Endothelial cell of umbilical vein (primary cell): ENCODE data around the gene EDNRB. TPM values are rescaled to one million over a fixed set of nuclear protein-coding genes. Genes with fewer than 3 reads are reported as not detected.

ENCODE experiments used
- BruUV-seq: library from RNA; stranded (reverse); fragments of 400-500 nt; replicated peaks from 2 replicates; lab custom pipeline; 2021; lab: Mats Ljungman, UMichigan
- CTCF ChIA-PET: fragments of 300-600, 350-600 bp; sonication (Branson Sonifier 250); formaldehyde crosslinking; loops from one replicate; lab custom pipeline; 2021; ENCODE audit warnings: antibody characterized with exemption, inconsistent platforms; lab: Charles Lee
- POLR2A ChIA-PET: fragments of 300-600, 350-600 bp; sonication (Branson Sonifier 250); formaldehyde crosslinking; loops from one replicate; lab custom pipeline; 2021; ENCODE audit warnings: antibody characterized with exemption, inconsistent platforms; lab: Charles Lee
- DNase-seq: peaks from one replicate; pipeline ENCODE4 v3.0.0-alpha.2; 2011; ENCODE audit warnings: low read depth, low spot score
- FAIRE-seq: peaks from 2 replicates; lab custom pipeline; 2011; peaks lifted over from hg19 to GRCh38; lab: Jason Lieb, UNC
- H2AFZ ChIP-seq: 2 replicates; pipeline ENCODE4 v1.6.0; 2012; ENCODE audit warnings: low read depth, low read length, control low read depth, inconsistent platforms
- H3K27ac ChIP-seq: 2 replicates; pipeline ENCODE4 v1.5.1; 2011; ENCODE audit warnings: low read depth, mild to moderate bottlenecking, control low read depth, low read length, moderate library complexity; ENCODE audit not compliant: insufficient read depth
- H3K27me3 ChIP-seq, 2 experiments: 2 replicates each; pipeline versions ENCODE4 v1.6.0 to v1.6.1; 2011; ENCODE audit warnings: low read length in 2 of 2, mixed read lengths in 1 of 2; ENCODE audit not compliant: control insufficient read depth in 2 of 2, insufficient read depth in 2 of 2
- H3K36me3 ChIP-seq, 2 experiments: 2 replicates in 1 of 2; 3 replicates in 1 of 2; pipeline ENCODE4 v1.5.1; 2011; ENCODE audit warnings: low read length in 2 of 2, mild to moderate bottlenecking in 1 of 2, moderate library complexity in 1 of 2; ENCODE audit not compliant: control insufficient read depth in 2 of 2, insufficient read depth in 2 of 2; ENCODE audit errors: extremely low read depth in 1 of 2
- H3K4me1 ChIP-seq: 3 replicates; pipeline ENCODE4 v1.5.1; 2011; ENCODE audit warnings: mild to moderate bottlenecking, low read length; ENCODE audit not compliant: control insufficient read depth, insufficient read depth; ENCODE audit errors: extremely low read depth
- H3K4me2 ChIP-seq: 2 replicates; pipeline ENCODE4 v1.6.1; 2011; ENCODE audit warnings: low read length, control low read depth, mixed read lengths; ENCODE audit not compliant: insufficient read depth
- H3K4me3 ChIP-seq, 3 experiments: fragments of 200-600 bp in 1 of 3; sonication (generic), shearing (Covaris generic) in 1 of 3; replicated peaks in 1 of 3; 2 replicates each; pipeline ENCODE4 v1.5.1; 2011 to 2016; ENCODE audit warnings: control low read depth in 3 of 3, low read length in 3 of 3, mild to moderate bottlenecking in 2 of 3, inconsistent platforms in 1 of 3, low read depth in 1 of 3, moderate library complexity in 1 of 3; ENCODE audit not compliant: insufficient read depth in 1 of 3
- H3K79me2 ChIP-seq: 2 replicates; pipeline ENCODE4 v1.6.0; 2012; ENCODE audit warnings: low read length, inconsistent platforms; ENCODE audit not compliant: control insufficient read depth, insufficient read depth
- H3K9ac ChIP-seq: replicated peaks from 2 replicates; pipeline ENCODE3; 2011; ENCODE audit warnings: low read length, control low read depth; ENCODE audit not compliant: insufficient read depth; ENCODE audit errors: extremely low read depth
- H3K9me1 ChIP-seq: replicated peaks from 3 replicates; pipeline ENCODE4 v1.6.0; 2011; ENCODE audit warnings: mild to moderate bottlenecking, low read length; ENCODE audit not compliant: control insufficient read depth, insufficient read depth; ENCODE audit errors: extremely low read depth
- H3K9me3 ChIP-seq: replicated peaks from 2 replicates; pipeline ENCODE4 v1.5.1; 2012; ENCODE audit warnings: low read length, inconsistent platforms; ENCODE audit not compliant: control insufficient read depth, insufficient read depth
- H4K20me1 ChIP-seq: replicated peaks from 2 replicates; pipeline ENCODE3; 2011; ENCODE audit warnings: mild to moderate bottlenecking, low read length; ENCODE audit not compliant: control insufficient read depth, insufficient read depth; ENCODE audit errors: extremely low read depth
- CTCF ChIP-seq, 2 donors: IDR thresholded peaks; 1 replicate in 1 of 2; 2 replicates in 1 of 2; pipeline ENCODE4 v1.5.1; 2011; ENCODE audit warnings: low read length in 2 of 2, mild to moderate bottlenecking in 2 of 2, moderate library complexity in 2 of 2, control low read depth in 1 of 2, inconsistent platforms in 1 of 2, low read depth in 1 of 2; ENCODE audit not compliant: insufficient read depth in 1 of 2; ENCODE audit errors: extremely low read depth in 1 of 2
- EZH2 ChIP-seq: IDR thresholded peaks from 2 replicates; pipeline ENCODE4 v1.6.1; 2012; ENCODE audit warnings: borderline replicate concordance, low read depth, mild to moderate bottlenecking, moderate library complexity, low read length, inconsistent platforms; ENCODE audit not compliant: severe bottlenecking
- FOS ChIP-seq: IDR thresholded peaks from 2 replicates; pipeline ENCODE4 v1.6.1; 2011; ENCODE audit warnings: mild to moderate bottlenecking, low read length, moderate library complexity, borderline replicate concordance; ENCODE audit not compliant: insufficient read depth
- GATA2 ChIP-seq: IDR thresholded peaks from 2 replicates; pipeline ENCODE4 v1.7.0; 2011; ENCODE audit warnings: low read depth, mild to moderate bottlenecking, moderate library complexity, mixed read lengths, low read length; ENCODE audit not compliant: insufficient read length, insufficient read depth
- JUN ChIP-seq: IDR thresholded peaks from 2 replicates; pipeline ENCODE4 v1.6.1; 2011; ENCODE audit warnings: borderline replicate concordance, low read depth; ENCODE audit not compliant: insufficient read length, insufficient read depth
- MAX ChIP-seq: IDR thresholded peaks from 2 replicates; pipeline ENCODE4 v1.6.1; 2011; ENCODE audit not compliant: insufficient read depth, insufficient read length
- MYC ChIP-seq: IDR thresholded peaks from one replicate; pipeline ENCODE4 v1.6.1; 2011; ENCODE audit warnings: mild to moderate bottlenecking, low read depth, low read length
- POLR2A ChIP-seq: IDR thresholded peaks from 2 replicates; pipeline ENCODE4 v1.6.1; 2012; ENCODE audit warnings: low read depth, mild to moderate bottlenecking, control low read depth, low read length
- dilution Hi-C: fragments of 300-500 bp; cut with MboI; formaldehyde crosslinking; loops from one replicate; pipeline ENCODE4 v1.15.0; 2019; ENCODE audit warnings: low sequenced_read_pairs; ENCODE audit not compliant: extremely low pct_ligation_motif_present
- intact Hi-C: fragments of 100-400 bp; cut with micrococcal nuclease; formaldehyde crosslinking; loops from one replicate; pipeline ENCODE4 v1.10.0; 2022
- polyA plus RNA-seq, 4 experiments: library from polyadenylated mRNA; depleted of rRNA in 3 of 4; stranded (reverse) in 3 of 4; unstranded in 1 of 4; fragments of >200 nt; gene quantifications; 2 replicates each; pipeline versions ENCODE4 v1.2.1 to v1.2.3, GENCODE V29; 2011 to 2012; ENCODE audit warnings: missing spikeins in 1 of 4
- total RNA-seq: library from RNA; stranded (reverse); gene quantifications from 2 replicates; pipeline ENCODE4 v1.2.3, GENCODE V29; 2021

EDNRB gene
- total and polyA plus RNA-seq, 2 donors (not counting 3 experiments of a cell fraction or from before 2014, with no cell fraction given): 1.3 to 2.3 TPM

- Histone ChIP-seq H3K4me1 (no peaks in the 10 kb centered on the region), H4K20me1 (no peaks in the 10 kb centered on the region), H3K9me3 (no peaks in the 10 kb centered on the region), H3K9me1 (no peaks in the 10 kb centered on the region), H3K27ac (no peak overlapping the region), H2AFZ (no peak overlapping the region), H3K4me2 (no peak overlapping the region), H3K4me3 (no peak overlapping the region), H3K27me3 (no peaks in the 10 kb centered on the region), H3K36me3 (no peaks in the 10 kb centered on the region), H3K9ac (no peak overlapping the region), H3K79me2 (no peaks in the 10 kb centered on the region)
- peak; percentile 26 for DNase-seq
- peak; percentile 87 for FAIRE-seq
- CTCF ChIA-PET: interaction anchor here (0.8 kb wide), 1 partner anchor 253 kb away, joined by 5 read pairs; no protein-coding TSS in a partner anchor
- BruUV-seq: no TSS peak
- TF ChIP-seq FOS (peak; percentile 86), CTCF (IDR thresholded peaks at IDR 0.05; ENCODE audit: extremely low read depth in 1 of 2, insufficient read depth in 1 of 2, low read depth in 1 of 2, low read length in 2 of 2) (no peak), JUN (peak; percentile 66)
- POLR2A ChIA-PET: no interaction called here
- intact Hi-C loops (loop anchor here (2.0 kb wide), 2 partner anchors 38 to 50 kb away; partner anchors contain the start of gene EDNRB), dilution Hi-C loops (no loop called here)
Observed at GRCh38 chr13:77868717-77869116, 49.9 kb downstream of the EDNRB start.

DNA sequence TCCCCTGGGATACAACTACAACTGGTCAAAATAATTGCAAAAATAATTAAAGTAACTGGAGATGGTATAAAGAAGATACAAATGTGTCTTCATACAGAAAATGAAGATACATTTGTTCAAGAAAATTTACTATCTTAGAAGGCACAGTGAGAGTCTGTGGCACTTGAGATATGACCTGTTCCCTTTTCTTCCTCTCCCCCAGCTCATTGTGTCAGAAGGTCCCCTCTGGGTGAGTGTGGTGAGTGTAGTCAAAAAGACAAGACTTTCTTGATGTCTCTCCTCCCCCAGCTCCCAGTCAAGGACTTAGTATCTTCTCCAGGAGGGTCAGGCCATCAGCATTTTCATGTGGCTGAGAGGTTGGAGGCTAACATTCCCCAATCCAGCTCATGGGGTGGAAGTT lies 51.7 kb downstream of the EDNRB start:
- no peaks in the 10 kb centered on the region for H3K4me1 ChIP-seq
- H3K36me3 ChIP-seq: no peaks in the 10 kb centered on the region
- no peaks in the 10 kb centered on the region for H3K79me2 ChIP-seq
- H3K27me3 ChIP-seq: no peaks in the 10 kb centered on the region
- ChIA-PET POLR2A (no interaction called here), CTCF (interaction anchor here (0.8 to 1.5 kb wide), 2 partner anchors 29 to 254 kb away, joined by 3 to 4 read pairs; no protein-coding TSS in a partner anchor)
- H2AFZ ChIP-seq: no peak overlapping the region
- no peaks in the 10 kb centered on the region for H4K20me1 ChIP-seq
- intact Hi-C loops (no loop called here), dilution Hi-C loops (no loop called here)
- H3K4me3 ChIP-seq: no peak overlapping the region
- DNase-seq (no peak), FAIRE-seq (no peak)
- TF ChIP-seq GATA2 (no peak), JUN (no peak), CTCF (IDR thresholded peaks at IDR 0.05; ENCODE audit: extremely low read depth in 1 of 2, insufficient read depth in 1 of 2, low read depth in 1 of 2, low read length in 2 of 2) (no peak), MAX (no peak), EZH2 (no peak), FOS (no peak), MYC (no peak), POLR2A (no peak)
- no TSS peak for BruUV-seq
- no peak overlapping the region for H3K27ac ChIP-seq
- H3K9me3 ChIP-seq: no peaks in the 10 kb centered on the region
- H3K4me2 ChIP-seq: no peak overlapping the region
- H3K9ac ChIP-seq: no peak overlapping the region
- H3K9me1 ChIP-seq: no peaks in the 10 kb centered on the region
